ENCODE measurements around the gene CDH13.

Gene CDH13

DNA sequence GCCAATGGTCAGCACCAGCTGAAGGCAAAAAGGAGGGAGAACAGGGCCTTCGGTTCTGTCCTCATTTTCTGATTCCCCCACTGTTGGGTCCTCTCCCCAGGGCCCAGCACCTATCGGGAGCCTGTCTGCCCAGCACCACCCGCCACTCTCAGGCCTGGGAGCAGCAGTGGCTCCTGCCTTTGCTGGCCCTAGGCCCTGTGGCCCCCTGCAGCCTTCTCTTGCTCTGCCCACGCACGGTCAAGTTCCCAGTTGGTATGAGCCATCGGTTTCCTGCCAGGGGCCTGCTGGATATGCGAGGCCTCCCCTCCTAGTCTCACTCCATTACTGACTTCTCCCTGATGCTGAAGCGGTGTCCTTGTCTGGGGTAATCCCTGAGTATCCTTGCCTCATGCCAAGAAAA, 1218.5 kb downstream of the CDH13 start:
- H3K9me3 ChIP-seq (ENCODE audit: insufficient read depth, low read length), result no peaks in the 10 kb centered on the region
- no peak overlapping the region for H3K9ac ChIP-seq (ENCODE audit: low read length)
- no peak overlapping the region for H2AFZ ChIP-seq (ENCODE audit: low read depth, low read length)
- no peak overlapping the region for H3K27ac ChIP-seq (ENCODE audit: low read length)
- H3K4me3 ChIP-seq (ENCODE audit: low read length), result no peak overlapping the region
- H4K20me1 ChIP-seq (ENCODE audit: insufficient read depth, low read length), result no peaks in the 10 kb centered on the region
- H3K79me2 ChIP-seq (ENCODE audit: low read length), result no peaks in the 10 kb centered on the region
- H3K4me1 ChIP-seq (ENCODE audit: low read length), result peaks cover 13% of the 10 kb centered on the region
- H3K4me2 ChIP-seq (ENCODE audit: low read length), result no peak overlapping the region
- TF ChIP-seq, protein P1, sequence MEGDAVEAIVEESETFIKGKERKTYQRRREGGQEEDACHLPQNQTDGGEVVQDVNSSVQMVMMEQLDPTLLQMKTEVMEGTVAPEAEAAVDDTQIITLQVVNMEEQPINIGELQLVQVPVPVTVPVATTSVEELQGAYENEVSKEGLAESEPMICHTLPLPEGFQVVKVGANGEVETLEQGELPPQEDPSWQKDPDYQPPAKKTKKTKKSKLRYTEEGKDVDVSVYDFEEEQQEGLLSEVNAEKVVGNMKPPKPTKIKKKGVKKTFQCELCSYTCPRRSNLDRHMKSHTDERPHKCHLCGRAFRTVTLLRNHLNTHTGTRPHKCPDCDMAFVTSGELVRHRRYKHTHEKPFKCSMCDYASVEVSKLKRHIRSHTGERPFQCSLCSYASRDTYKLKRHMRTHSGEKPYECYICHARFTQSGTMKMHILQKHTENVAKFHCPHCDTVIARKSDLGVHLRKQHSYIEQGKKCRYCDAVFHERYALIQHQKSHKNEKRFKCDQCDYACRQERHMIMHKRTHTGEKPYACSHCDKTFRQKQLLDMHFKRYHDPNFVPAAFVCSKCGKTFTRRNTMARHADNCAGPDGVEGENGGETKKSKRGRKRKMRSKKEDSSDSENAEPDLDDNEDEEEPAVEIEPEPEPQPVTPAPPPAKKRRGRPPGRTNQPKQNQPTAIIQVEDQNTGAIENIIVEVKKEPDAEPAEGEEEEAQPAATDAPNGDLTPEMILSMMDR (IDR thresholded peaks at IDR 0.05; ENCODE audit: low read depth, low read length), result no peak
- no peak for TF ChIP-seq EZH2phosphoT487 (IDR thresholded peaks at IDR 0.05; ENCODE audit: low read depth)
- no peaks in the 10 kb centered on the region for H3K36me3 ChIP-seq (replicated peaks; ENCODE audit: low read depth, low read length)
- H3K27me3 ChIP-seq (ENCODE audit: low read depth, low read length), result no peaks in the 10 kb centered on the region

DNA sequence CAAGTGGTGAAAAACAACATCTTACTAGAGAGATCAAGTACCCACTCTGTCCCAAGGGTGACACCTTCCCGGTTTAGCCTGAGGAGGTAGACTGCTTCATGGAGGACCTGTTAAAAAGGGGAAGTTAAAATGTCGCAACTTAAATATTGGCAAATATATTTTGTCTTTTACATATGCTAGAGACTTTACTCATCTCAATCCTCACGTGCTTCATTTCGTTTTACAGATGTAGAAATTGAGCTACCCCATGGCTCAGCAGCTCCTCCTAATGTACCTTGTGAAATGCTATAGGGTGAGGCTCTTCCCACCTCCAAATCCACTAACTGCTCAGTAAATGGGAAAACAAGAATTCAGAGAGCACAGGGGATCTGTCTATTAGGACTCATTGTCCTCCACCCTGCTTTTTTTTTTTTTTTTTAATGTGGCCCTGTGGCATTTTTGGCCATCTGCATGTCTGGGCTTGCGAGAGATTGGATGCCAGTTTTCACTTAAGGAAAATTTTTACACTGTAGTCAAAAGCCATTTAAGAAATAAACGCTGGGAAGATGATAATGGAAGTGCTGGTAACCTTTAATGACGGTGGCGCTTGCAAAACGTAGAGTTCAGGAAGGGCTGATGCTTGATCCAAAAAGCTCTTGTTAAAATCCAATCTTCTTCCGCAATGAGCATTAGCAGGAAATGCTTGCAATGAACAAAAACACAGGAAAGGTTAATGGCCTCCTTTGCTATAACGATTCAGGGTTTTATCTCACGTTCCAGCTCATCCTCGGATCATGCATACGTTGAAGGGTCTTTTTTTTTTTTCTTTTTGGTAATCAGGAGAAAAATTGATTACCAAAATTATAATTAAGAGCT, 1220.8 kb downstream of the CDH13 start:
- H3K9me3 ChIP-seq (ENCODE audit: insufficient read depth, low read length), result no peaks in the 10 kb centered on the region
- H3K4me1 ChIP-seq (ENCODE audit: low read length), result peaks cover 13% of the 10 kb centered on the region
- no peak overlapping the region for H3K4me2 ChIP-seq (ENCODE audit: low read length)
- no peaks in the 10 kb centered on the region for H4K20me1 ChIP-seq (ENCODE audit: insufficient read depth, low read length)
- H3K36me3 ChIP-seq (replicated peaks; ENCODE audit: low read depth, low read length), result no peaks in the 10 kb centered on the region
- no peak overlapping the region for H3K9ac ChIP-seq (ENCODE audit: low read length)
- no peaks in the 10 kb centered on the region for H3K79me2 ChIP-seq (ENCODE audit: low read length)
- H2AFZ ChIP-seq (ENCODE audit: low read depth, low read length), result no peak overlapping the region
- no peak overlapping the region for H3K4me3 ChIP-seq (ENCODE audit: low read length)
- H3K27me3 ChIP-seq (ENCODE audit: low read depth, low read length), result no peaks in the 10 kb centered on the region
- TF ChIP-seq, protein P1 (IDR thresholded peaks at IDR 0.05; ENCODE audit: low read depth, low read length), result no peak
- TF ChIP-seq EZH2phosphoT487 (IDR thresholded peaks at IDR 0.05; ENCODE audit: low read depth), result no peak
- H3K27ac ChIP-seq (ENCODE audit: low read length), result no peak overlapping the region

DNA sequence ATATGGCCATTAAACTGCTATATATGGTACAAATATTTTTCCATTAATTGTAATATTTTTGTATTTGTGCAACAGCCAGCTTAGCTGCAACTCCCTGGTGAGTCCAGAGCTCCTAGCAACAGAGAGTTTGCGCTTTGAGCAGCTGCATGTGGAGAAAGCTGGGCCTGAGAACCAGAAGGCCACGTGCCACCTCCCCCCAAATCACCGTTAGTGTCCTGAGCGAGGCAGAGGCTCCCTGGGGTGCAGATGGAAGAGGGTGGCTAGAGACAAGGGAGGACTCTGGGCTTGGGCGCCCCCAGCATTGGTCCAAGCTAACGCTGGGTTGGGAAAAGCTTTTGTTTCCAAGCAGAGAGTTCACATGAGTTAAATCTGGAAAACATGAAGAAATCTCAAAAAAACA, 1222.7 kb downstream of the CDH13 start:
- no peaks in the 10 kb centered on the region for H3K9me3 ChIP-seq (ENCODE audit: insufficient read depth, low read length)
- H3K4me1 ChIP-seq (ENCODE audit: low read length), result no peaks in the 10 kb centered on the region
- H2AFZ ChIP-seq (ENCODE audit: low read depth, low read length), result no peak overlapping the region
- H3K27me3 ChIP-seq (ENCODE audit: low read depth, low read length), result no peaks in the 10 kb centered on the region
- TF ChIP-seq EZH2phosphoT487 (IDR thresholded peaks at IDR 0.05; ENCODE audit: low read depth), result no peak
- TF ChIP-seq, protein P1 (IDR thresholded peaks at IDR 0.05; ENCODE audit: low read depth, low read length), result no peak
- H3K36me3 ChIP-seq (replicated peaks; ENCODE audit: low read depth, low read length), result no peaks in the 10 kb centered on the region
- no peak overlapping the region for H3K4me2 ChIP-seq (ENCODE audit: low read length)
- no peaks in the 10 kb centered on the region for H4K20me1 ChIP-seq (ENCODE audit: insufficient read depth, low read length)
- no peak overlapping the region for H3K9ac ChIP-seq (ENCODE audit: low read length)
- H3K27ac ChIP-seq (ENCODE audit: low read length), result no peak overlapping the region
- no peaks in the 10 kb centered on the region for H3K79me2 ChIP-seq (ENCODE audit: low read length)
- H3K4me3 ChIP-seq (ENCODE audit: low read length), result no peak overlapping the region

Measured in OCI-LY3 (cell line).